ENCODE data around the gene PRDX1.

- TF ChIP-seq CTCF (IDR thresholded peaks at IDR 0.05; ENCODE audit: low read depth, low read length, poor library complexity, severe bottlenecking) = no peak
- no peak for TF ChIP-seq EZH2phosphoT487 (IDR thresholded peaks at IDR 0.05; ENCODE audit: borderline replicate concordance, low read length)
Measured at GRCh38 chr1:45478121-45478814, 43.4 kb downstream of the PRDX1 start.
